ENCODE results near the gene ADCK2. TPM values are rescaled to one million over a fixed set of nuclear protein-coding genes. Genes with fewer than 3 reads are reported as not detected.

ADCK2 gene
- total RNA-seq, 1 donor from 2014 or later: 12.4 TPM

GRCh38 chr7:140638173-140638791, 34.5 kb upstream of the ADCK2 start:
- Histone ChIP-seq H3K9ac (ENCODE audit: low read length) (peak overlapping the region; percentile 88), H3K27ac (ENCODE audit: low read depth, low read length) (peak overlapping the region; percentile 76), H3K79me2 (ENCODE audit: insufficient read depth, low read length) (peaks cover 41% of the 10 kb centered on the region), H3K4me3 (ENCODE audit: insufficient read depth, low read depth, low read length) (peak overlapping the region; percentile 31), H3K9me3 (ENCODE audit: insufficient read depth, low read depth, low read length) (no peaks in the 10 kb centered on the region), H4K20me1 (ENCODE audit: insufficient read depth, low read length) (peaks cover 13% of the 10 kb centered on the region), H3K4me2 (ENCODE audit: low read length) (peak overlapping the region; percentile 85), H2AFZ (ENCODE audit: low read depth, low read length) (no peak overlapping the region), H3K27me3 (ENCODE audit: insufficient read depth, low read length) (no peaks in the 10 kb centered on the region), H3K4me1 (ENCODE audit: insufficient read depth, low read length) (peaks cover 30% of the 10 kb centered on the region), H3K36me3 (ENCODE audit: insufficient read depth, low read length) (peaks cover 4% of the 10 kb centered on the region)
- peaks cover 9% of the 10 kb centered on the region for H3K36me3 Mint-ChIP-seq (ENCODE audit: low read depth, unreplicated experiment)
- no peaks in the 10 kb centered on the region for H3K27me3 Mint-ChIP-seq (ENCODE audit: low read depth, unreplicated experiment)
- FAIRE-seq (no peak), DNase-seq (ENCODE audit: low read depth) (peak; percentile 42)
- H3K27ac Mint-ChIP-seq (ENCODE audit: unreplicated experiment): peak overlapping the region; percentile 43
- H3K9me3 Mint-ChIP-seq (ENCODE audit: unreplicated experiment): peaks cover 3% of the 10 kb centered on the region
- TF ChIP-seq, protein P1, sequence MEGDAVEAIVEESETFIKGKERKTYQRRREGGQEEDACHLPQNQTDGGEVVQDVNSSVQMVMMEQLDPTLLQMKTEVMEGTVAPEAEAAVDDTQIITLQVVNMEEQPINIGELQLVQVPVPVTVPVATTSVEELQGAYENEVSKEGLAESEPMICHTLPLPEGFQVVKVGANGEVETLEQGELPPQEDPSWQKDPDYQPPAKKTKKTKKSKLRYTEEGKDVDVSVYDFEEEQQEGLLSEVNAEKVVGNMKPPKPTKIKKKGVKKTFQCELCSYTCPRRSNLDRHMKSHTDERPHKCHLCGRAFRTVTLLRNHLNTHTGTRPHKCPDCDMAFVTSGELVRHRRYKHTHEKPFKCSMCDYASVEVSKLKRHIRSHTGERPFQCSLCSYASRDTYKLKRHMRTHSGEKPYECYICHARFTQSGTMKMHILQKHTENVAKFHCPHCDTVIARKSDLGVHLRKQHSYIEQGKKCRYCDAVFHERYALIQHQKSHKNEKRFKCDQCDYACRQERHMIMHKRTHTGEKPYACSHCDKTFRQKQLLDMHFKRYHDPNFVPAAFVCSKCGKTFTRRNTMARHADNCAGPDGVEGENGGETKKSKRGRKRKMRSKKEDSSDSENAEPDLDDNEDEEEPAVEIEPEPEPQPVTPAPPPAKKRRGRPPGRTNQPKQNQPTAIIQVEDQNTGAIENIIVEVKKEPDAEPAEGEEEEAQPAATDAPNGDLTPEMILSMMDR (IDR thresholded peaks at IDR 0.05; ENCODE audit: insufficient read depth, low read depth, low read length): no peak
- TF ChIP-seq EZH2 (IDR thresholded peaks at IDR 0.05; ENCODE audit: insufficient read depth, low read length): no peak
- H3K4me3 Mint-ChIP-seq (ENCODE audit: unreplicated experiment): peak overlapping the region; percentile 100
- H3K4me1 Mint-ChIP-seq (ENCODE audit: low read depth, unreplicated experiment): peaks cover 30% of the 10 kb centered on the region

DNA sequence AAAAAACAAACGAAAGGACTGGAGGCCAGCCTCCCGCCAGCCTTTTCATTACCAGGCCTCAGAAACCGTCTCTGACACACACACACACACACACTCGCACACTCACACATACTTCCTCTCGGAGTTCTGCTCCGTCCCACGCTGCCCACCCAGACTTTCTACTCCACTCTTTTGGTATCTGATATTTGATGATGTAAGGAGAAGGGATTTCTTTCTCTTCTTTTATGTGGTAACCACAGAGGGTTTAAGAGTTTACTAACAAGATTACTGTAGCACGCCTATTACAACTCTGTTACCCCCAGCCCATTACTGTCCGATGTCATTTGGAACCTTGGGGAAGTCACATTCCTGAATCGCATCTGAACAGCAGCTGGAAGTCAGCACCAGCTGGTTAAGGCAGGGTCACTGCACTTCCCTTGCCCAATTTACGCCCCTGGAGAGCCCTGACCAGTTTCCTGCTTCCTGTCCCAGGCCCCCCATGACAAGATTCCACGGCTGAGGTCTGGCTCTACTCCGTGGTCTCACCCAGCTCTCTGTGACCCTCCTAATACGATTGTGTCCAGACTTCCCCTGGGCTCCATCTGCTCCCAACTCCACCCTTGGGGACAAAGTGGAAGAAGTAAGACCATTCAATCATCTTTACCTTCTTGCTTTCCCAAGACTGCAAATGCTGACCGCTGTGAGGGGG, 33.2 kb upstream of the ADCK2 start:
- Histone ChIP-seq H3K27ac (ENCODE audit: low read depth, low read length) (peak overlapping the region; percentile 76), H3K27me3 (ENCODE audit: insufficient read depth, low read length) (no peaks in the 10 kb centered on the region), H3K4me1 (ENCODE audit: insufficient read depth, low read length) (peaks cover 30% of the 10 kb centered on the region), H3K9me3 (ENCODE audit: insufficient read depth, low read depth, low read length) (no peaks in the 10 kb centered on the region), H3K36me3 (ENCODE audit: insufficient read depth, low read length) (peaks cover 4% of the 10 kb centered on the region), H4K20me1 (ENCODE audit: insufficient read depth, low read length) (peaks cover 13% of the 10 kb centered on the region), H3K4me3 (ENCODE audit: insufficient read depth, low read depth, low read length) (peak overlapping the region; percentile 70), H3K79me2 (ENCODE audit: insufficient read depth, low read length) (peaks cover 36% of the 10 kb centered on the region), H3K4me2 (ENCODE audit: low read length) (peak overlapping the region; percentile 85), H2AFZ (ENCODE audit: low read depth, low read length) (peak overlapping the region; percentile 65), H3K9ac (ENCODE audit: low read length) (peak overlapping the region; percentile 88)
- H3K4me1 Mint-ChIP-seq (ENCODE audit: low read depth, unreplicated experiment): peaks cover 30% of the 10 kb centered on the region
- H3K27me3 Mint-ChIP-seq (ENCODE audit: low read depth, unreplicated experiment): no peaks in the 10 kb centered on the region
- H3K27ac Mint-ChIP-seq (ENCODE audit: unreplicated experiment): peak overlapping the region; percentile 99
- peak overlapping the region; percentile 100 for H3K4me3 Mint-ChIP-seq (ENCODE audit: unreplicated experiment)
- peaks cover 2% of the 10 kb centered on the region for H3K9me3 Mint-ChIP-seq (ENCODE audit: unreplicated experiment)
- FAIRE-seq (no peak), DNase-seq (ENCODE audit: low read depth) (peak; percentile 95)
- H3K36me3 Mint-ChIP-seq (ENCODE audit: low read depth, unreplicated experiment): peaks cover 6% of the 10 kb centered on the region
- TF ChIP-seq EZH2 (IDR thresholded peaks at IDR 0.05; ENCODE audit: insufficient read depth, low read length): no peak

GRCh38 chr7:140640060-140640637, 32.6 kb upstream of the ADCK2 start:
- no peak for FAIRE-seq
- peaks cover 4% of the 10 kb centered on the region for H3K36me3 ChIP-seq (ENCODE audit: insufficient read depth, low read length)
- peaks cover 30% of the 10 kb centered on the region for H3K4me1 ChIP-seq (ENCODE audit: insufficient read depth, low read length)
- H3K4me3 ChIP-seq (ENCODE audit: insufficient read depth, low read depth, low read length): peak overlapping the region; percentile 70
- H3K27ac ChIP-seq (ENCODE audit: low read depth, low read length): peak overlapping the region; percentile 76
- H3K9ac ChIP-seq (ENCODE audit: low read length): peak overlapping the region; percentile 88
- peaks cover 36% of the 10 kb centered on the region for H3K79me2 ChIP-seq (ENCODE audit: insufficient read depth, low read length)
- H3K27me3 Mint-ChIP-seq (ENCODE audit: low read depth, unreplicated experiment): peaks cover 5% of the 10 kb centered on the region
- TF ChIP-seq, protein P1 (IDR thresholded peaks at IDR 0.05; ENCODE audit: insufficient read depth, low read depth, low read length): no peak
- no peak for TF ChIP-seq EZH2 (IDR thresholded peaks at IDR 0.05; ENCODE audit: insufficient read depth, low read length)
- peak; percentile 31 for DNase-seq (ENCODE audit: low read depth)
- peaks cover 30% of the 10 kb centered on the region for H3K4me1 Mint-ChIP-seq (ENCODE audit: low read depth, unreplicated experiment)
- H2AFZ ChIP-seq (ENCODE audit: low read depth, low read length): peak overlapping the region; percentile 65
- peaks cover 13% of the 10 kb centered on the region for H4K20me1 ChIP-seq (ENCODE audit: insufficient read depth, low read length)
- H3K9me3 ChIP-seq (ENCODE audit: insufficient read depth, low read depth, low read length): no peaks in the 10 kb centered on the region
- H3K27ac Mint-ChIP-seq (ENCODE audit: unreplicated experiment): peak overlapping the region; percentile 99
- H3K4me3 Mint-ChIP-seq (ENCODE audit: unreplicated experiment): peak overlapping the region; percentile 100
- peaks cover 6% of the 10 kb centered on the region for H3K36me3 Mint-ChIP-seq (ENCODE audit: low read depth, unreplicated experiment)
- peak overlapping the region; percentile 85 for H3K4me2 ChIP-seq (ENCODE audit: low read length)
- H3K27me3 ChIP-seq (ENCODE audit: insufficient read depth, low read length): no peaks in the 10 kb centered on the region
- H3K9me3 Mint-ChIP-seq (ENCODE audit: unreplicated experiment): peaks cover 2% of the 10 kb centered on the region
